Thymus (tissue), 11 donors: ENCODE measurements around the gene ZDHHC14. TPM values are rescaled to one million over a fixed set of nuclear protein-coding genes. Genes with fewer than 3 reads are reported as not detected.
A peak's percentile ranks its signal among the peaks of the same experiment; 100 is the strongest.

ENCODE experiments used
- DNase-seq, 9 donors: peaks; one replicate each; pipeline ENCODE4 v3.0.0-alpha.2; 2013; ENCODE audit warnings: low spot score in 9 of 9, low read depth in 6 of 9, missing footprints in 1 of 9
- H3K27ac ChIP-seq, 2 donors: one replicate each; pipeline ENCODE4 v1.5.1; 2013; ENCODE audit warnings: control low read depth in 1 of 2, low read depth in 1 of 2, low read length in 1 of 2, mild to moderate bottlenecking in 1 of 2, moderate library complexity in 1 of 2
- H3K27me3 ChIP-seq, 2 donors: one replicate each; pipeline ENCODE4 v1.5.1; 2013; ENCODE audit warnings: low read length in 1 of 2; ENCODE audit not compliant: control insufficient read depth in 2 of 2, insufficient read depth in 1 of 2
- H3K36me3 ChIP-seq, 2 donors: one replicate each; pipeline ENCODE4 v1.5.1; 2013; ENCODE audit warnings: low read length in 1 of 2, mild to moderate bottlenecking in 1 of 2, moderate library complexity in 1 of 2; ENCODE audit not compliant: control insufficient read depth in 2 of 2, insufficient read depth in 2 of 2
- H3K4me1 ChIP-seq, 2 donors: one replicate each; pipeline ENCODE4 v1.5.1; 2013; ENCODE audit warnings: low read length in 2 of 2; ENCODE audit not compliant: control insufficient read depth in 2 of 2, insufficient read depth in 2 of 2
- H3K4me3 ChIP-seq, 2 donors: one replicate each; pipeline ENCODE4 v1.5.1; 2013; ENCODE audit warnings: low read length in 2 of 2, control low read depth in 1 of 2, mild to moderate bottlenecking in 1 of 2
- H3K9me3 ChIP-seq, 2 donors: one replicate each; pipeline ENCODE4 v1.5.1; 2013; ENCODE audit warnings: low read length in 1 of 2, mild to moderate bottlenecking in 1 of 2; ENCODE audit not compliant: control insufficient read depth in 2 of 2, insufficient read depth in 1 of 2
- WGBS: extraction: QIAGEN DNeasy Blood & Tissue Kit; methylation state at CpG from one replicate; pipeline ENCODE4 v1.1.7; 2013; 5-methylcytosine and 5-hydroxymethylcytosine counted together
- polyA plus RNA-seq: library from polyadenylated mRNA; stranded (reverse); fragments of 200-250 nt; gene quantifications from one replicate; pipeline ENCODE4 v1.2.3, GENCODE V29; 2013
- total RNA-seq: library from RNA; stranded (reverse); fragments of 120-200 nt; gene quantifications from one replicate; pipeline ENCODE4 v1.2.4, GENCODE V29; 2013
- donor health status: healthy.

ZDHHC14 gene
- total and polyA plus RNA-seq, 2 donors, result 3.4 to 7.5 TPM

DNA sequence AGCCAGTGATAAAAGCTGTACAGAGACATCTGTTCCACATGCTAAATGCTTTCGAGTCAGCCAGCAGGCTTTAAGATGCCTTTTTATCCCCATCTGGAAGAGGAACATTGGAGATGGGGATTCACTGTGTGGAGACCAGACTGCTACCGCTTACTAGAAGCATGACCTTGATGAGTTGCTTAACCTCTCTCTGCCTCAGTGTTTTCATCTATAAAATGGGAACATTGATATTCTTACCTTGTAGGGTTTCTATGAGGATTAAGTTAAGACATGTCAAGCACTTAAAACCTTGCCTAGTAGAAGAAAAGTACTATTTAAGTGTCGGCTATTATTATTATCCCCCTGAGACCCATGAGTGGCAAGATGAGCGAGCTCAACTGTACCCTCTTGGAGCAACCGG lies 276.8 kb downstream of the ZDHHC14 start:
- Histone ChIP-seq H3K27ac (no peak overlapping the region), H3K36me3 (peaks cover 0 to 2% of the 10 kb centered on the region in 2 donors), H3K4me1 (peaks cover 0 to 8% of the 10 kb centered on the region in 2 donors), H3K9me3 (no peaks in the 10 kb centered on the region), H3K4me3 (no peak overlapping the region), H3K27me3 (no peaks in the 10 kb centered on the region)
- no peak for DNase-seq
- 96% methylated on average over 5 of the region's 5 CpGs for WGBS

DNA sequence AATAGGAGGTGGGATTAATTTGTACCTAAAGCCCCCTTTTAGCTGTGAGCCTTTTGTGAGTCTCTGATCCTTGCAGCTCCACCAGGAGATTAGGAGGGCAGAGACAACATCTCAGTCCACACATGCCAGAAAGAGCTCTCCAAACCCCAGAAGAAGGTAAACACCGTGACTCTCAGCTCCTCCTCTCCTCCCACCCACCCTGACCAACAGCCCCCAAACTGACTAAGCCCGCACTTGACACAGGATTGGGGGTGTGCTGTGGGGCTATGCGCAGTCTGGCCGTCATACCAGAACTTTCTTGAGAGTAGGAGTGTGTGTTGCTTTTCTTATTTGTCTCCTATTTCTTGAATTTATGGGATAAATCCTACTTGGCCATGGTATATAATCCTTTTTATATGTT lies 277.3 kb downstream of the ZDHHC14 start:
- H3K27ac ChIP-seq, result no peak overlapping the region
- peaks cover 0 to 3% of the 10 kb centered on the region in 2 donors for H3K4me1 ChIP-seq
- H3K36me3 ChIP-seq, result peaks cover 0 to 2% of the 10 kb centered on the region in 2 donors
- no peak for DNase-seq
- no peaks in the 10 kb centered on the region for H3K9me3 ChIP-seq
- no peak overlapping the region for H3K4me3 ChIP-seq
- no peaks in the 10 kb centered on the region for H3K27me3 ChIP-seq
- 96% methylated on average over 4 of the region's 4 CpGs for WGBS

DNA sequence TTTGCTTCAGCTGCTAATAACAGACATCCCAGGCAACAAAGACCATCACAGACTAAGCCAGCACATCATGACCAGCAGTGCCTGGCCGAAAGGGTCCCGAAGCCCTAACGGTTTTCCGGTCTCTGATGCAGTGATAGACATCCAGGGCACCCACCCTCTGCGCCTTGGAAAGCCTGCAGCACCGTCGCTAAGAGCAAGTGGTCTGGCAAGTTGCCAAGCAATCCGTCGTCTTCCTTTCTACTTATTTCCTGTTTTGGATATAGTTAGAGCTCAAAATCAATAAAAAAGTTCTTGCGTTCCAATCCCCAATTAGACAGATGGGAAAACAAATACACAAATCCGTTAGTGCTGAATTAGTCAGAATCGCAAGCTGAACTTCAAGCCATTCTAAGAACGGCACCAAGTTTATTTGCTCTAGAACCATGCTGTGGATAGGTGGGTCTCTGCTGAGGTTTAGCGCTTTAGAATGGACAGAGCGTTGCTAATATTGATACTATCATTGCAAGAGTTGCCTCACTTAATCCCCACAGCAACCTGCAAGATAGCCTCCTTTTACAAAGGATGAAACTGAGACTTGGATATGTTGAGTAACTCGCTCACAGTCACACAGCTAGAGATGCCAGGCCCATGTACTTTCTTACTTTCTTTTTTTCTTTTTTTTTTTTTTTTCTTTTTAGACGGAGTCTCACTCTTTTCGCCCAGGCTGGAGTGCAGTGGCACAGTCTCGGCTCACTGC lies 278.7 kb downstream of the ZDHHC14 start:
- Histone ChIP-seq H3K27me3 (no peaks in the 10 kb centered on the region), H3K4me3 (no peak overlapping the region), H3K4me1 (no peaks in the 10 kb centered on the region), H3K27ac (no peak overlapping the region), H3K36me3 (peaks cover 0 to 2% of the 10 kb centered on the region in 2 donors), H3K9me3 (no peaks in the 10 kb centered on the region)
- DNase-seq, result no peak
- WGBS, result 76% methylated on average over 19 of the region's 19 CpGs

GRCh38 chr6:157660414-157660813 lies 279.4 kb downstream of the ZDHHC14 start:
- H3K27me3 ChIP-seq, result no peaks in the 10 kb centered on the region
- DNase-seq, result no peak
- H3K27ac ChIP-seq, result no peak overlapping the region
- H3K4me1 ChIP-seq, result no peaks in the 10 kb centered on the region
- no peaks in the 10 kb centered on the region for H3K9me3 ChIP-seq
- H3K4me3 ChIP-seq, result no peak overlapping the region
- 90% methylated on average over 5 of the region's 5 CpGs for WGBS
- peaks cover 0 to 2% of the 10 kb centered on the region in 2 donors for H3K36me3 ChIP-seq

- no peaks in the 10 kb centered on the region for H3K4me1 ChIP-seq
- DNase-seq, result no peak
- no peak overlapping the region for H3K27ac ChIP-seq
- no peak overlapping the region for H3K4me3 ChIP-seq
- H3K36me3 ChIP-seq, result no peaks in the 10 kb centered on the region
- no peaks in the 10 kb centered on the region for H3K27me3 ChIP-seq
- WGBS, result 85% methylated on average over 3 of the region's 3 CpGs
- H3K9me3 ChIP-seq, result no peaks in the 10 kb centered on the region
Measured at GRCh38 chr6:157661652-157662051, 280.7 kb downstream of the ZDHHC14 start.

- DNase-seq, result no peak
- Histone ChIP-seq H3K27me3 (no peaks in the 10 kb centered on the region), H3K27ac (no peak overlapping the region), H3K4me1 (peaks cover 0 to 3% of the 10 kb centered on the region in 2 donors), H3K36me3 (no peaks in the 10 kb centered on the region), H3K9me3 (no peaks in the 10 kb centered on the region), H3K4me3 (no peak overlapping the region)
- WGBS, result 86% methylated on average over 5 of the region's 5 CpGs
Measured at GRCh38 chr6:157663261-157663660, 282.3 kb downstream of the ZDHHC14 start.

- no peaks in the 10 kb centered on the region for H3K36me3 ChIP-seq
- WGBS, result 96% methylated on average over 3 of the region's 3 CpGs
Measured at GRCh38 chr6:157665180-157665579, 284.2 kb downstream of the ZDHHC14 start.

GRCh38 chr6:157666729-157667128 lies 285.7 kb downstream of the ZDHHC14 start:
- WGBS, result 93% methylated on average over 3 of the region's 3 CpGs
- H3K4me1 ChIP-seq, result peaks cover 0 to 24% of the 10 kb centered on the region in 2 donors

More at GRCh38 chr6:157665180-157665579, 284.2 kb downstream of the ZDHHC14 start:
- no peaks in the 10 kb centered on the region for H3K9me3 ChIP-seq
- no peak overlapping the region for H3K4me3 ChIP-seq
- no peaks in the 10 kb centered on the region for H3K27me3 ChIP-seq
- peaks cover 0 to 14% of the 10 kb centered on the region in 2 donors for H3K4me1 ChIP-seq
- H3K27ac ChIP-seq, result no peak overlapping the region
- DNase-seq, result no peak

GRCh38 chr6:157667211-157668008 lies 286.4 kb downstream of the ZDHHC14 start:
- Histone ChIP-seq H3K27ac (no peak overlapping the region), H3K9me3 (no peaks in the 10 kb centered on the region), H3K27me3 (no peaks in the 10 kb centered on the region), H3K4me3 (no peak overlapping the region), H3K36me3 (no peaks in the 10 kb centered on the region), H3K4me1 (peaks cover 0 to 24% of the 10 kb centered on the region in 2 donors)
- peak; percentile 33 to 83 (median 56) for DNase-seq
- WGBS, result 46% methylated on average over 11 of the region's 11 CpGs

More at GRCh38 chr6:157666729-157667128, 285.7 kb downstream of the ZDHHC14 start:
- no peak overlapping the region for H3K4me3 ChIP-seq
- no peak overlapping the region for H3K27ac ChIP-seq
- H3K9me3 ChIP-seq, result no peaks in the 10 kb centered on the region
- DNase-seq, result no peak
- H3K27me3 ChIP-seq, result no peaks in the 10 kb centered on the region
- no peaks in the 10 kb centered on the region for H3K36me3 ChIP-seq
